ENCODE results near the gene ABTB2.

Gene ABTB2

GRCh38 chr11:34209809-34210208 lies 148.0 kb downstream of the ABTB2 start:
- DNase-seq (ENCODE audit: low read depth), result no peak

DNA sequence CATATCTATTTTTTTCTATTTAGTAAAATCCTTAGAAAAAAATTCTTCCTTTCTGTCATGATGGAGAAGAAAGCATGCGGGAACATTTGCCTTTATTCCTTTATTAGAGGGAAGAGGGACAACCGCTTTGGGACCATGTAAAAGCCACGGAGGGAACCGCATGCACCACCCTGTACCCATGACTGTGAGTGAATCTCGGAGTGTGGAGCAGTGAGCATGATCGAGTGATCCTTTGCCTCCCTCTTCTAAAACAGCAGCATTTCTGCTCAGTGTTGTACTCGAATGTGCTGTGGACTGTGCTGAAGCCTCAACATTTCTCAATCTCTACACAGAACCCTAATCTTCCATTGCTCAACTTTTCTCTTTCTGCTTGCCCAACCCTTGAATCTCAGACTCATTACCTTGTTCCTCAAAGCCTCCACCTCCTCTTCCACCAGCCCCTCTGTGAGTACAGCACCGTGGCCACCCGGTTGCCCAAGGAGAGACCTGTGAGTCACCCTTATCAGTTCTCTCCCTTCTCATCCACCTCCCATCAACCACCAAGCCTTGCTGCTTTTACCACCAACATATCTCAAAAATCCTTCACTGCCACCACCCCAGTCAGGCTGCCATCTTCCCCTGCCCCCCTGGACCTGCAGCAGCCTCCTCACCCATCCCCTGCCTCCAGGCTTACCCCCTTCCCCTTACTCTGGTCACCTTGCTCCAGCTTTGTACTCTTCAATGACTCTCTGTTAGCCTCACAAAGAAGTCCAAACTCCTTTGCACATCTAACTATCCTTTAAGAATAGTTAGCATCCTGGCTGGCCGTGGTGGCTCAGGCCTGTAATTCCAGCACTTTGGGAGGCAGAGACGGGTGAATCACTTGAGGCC lies 149.3 kb downstream of the ABTB2 start:
- no peak for DNase-seq (ENCODE audit: low read depth)

- DNase-seq (ENCODE audit: low read depth), result no peak
Measured at GRCh38 chr11:34207487-34208180, 150.2 kb downstream of the ABTB2 start.

DNA sequence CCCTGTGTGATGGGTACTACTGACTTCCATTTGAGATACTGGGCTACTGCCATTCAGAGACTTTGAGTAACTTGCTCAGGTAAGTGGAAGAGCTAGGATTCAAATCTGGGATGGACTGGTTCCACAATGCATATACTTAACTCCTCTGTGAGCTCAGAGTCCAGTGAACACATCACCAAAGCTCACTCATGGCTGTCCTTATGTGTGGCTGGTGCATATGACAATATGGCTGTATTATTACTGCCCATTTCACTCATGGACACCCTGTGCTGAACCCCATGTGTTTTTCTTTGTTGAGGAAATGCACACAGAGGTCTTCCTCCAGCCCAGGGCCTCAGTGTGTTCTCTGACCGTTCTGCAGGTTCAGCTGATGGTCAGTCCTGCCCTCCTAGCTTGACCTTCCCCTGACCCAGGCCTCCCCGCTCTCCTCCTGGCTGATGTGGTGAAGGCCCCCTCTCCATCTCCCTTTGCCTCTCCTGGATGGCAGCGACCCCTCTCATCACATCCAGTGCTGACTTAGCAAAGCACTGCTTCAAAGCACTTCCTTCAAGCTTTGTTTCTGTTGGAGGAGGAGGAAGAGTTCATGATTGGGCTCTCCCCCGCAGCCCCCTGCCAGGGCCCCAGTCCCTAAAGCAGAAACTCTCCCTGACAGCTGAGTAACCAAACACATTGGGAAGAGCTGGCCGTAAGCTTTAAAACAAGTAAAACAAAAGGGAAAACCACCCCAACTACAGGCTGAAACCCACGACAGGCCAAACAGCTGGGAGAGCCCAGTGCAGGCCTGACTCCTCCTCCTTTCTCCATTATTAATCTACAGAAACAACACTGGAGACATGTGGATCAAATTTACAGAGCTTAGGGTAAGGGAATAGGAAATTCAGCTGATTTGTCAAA lies 151.2 kb downstream of the ABTB2 start:
- DNase-seq (ENCODE audit: low read depth), result no peak

DNA sequence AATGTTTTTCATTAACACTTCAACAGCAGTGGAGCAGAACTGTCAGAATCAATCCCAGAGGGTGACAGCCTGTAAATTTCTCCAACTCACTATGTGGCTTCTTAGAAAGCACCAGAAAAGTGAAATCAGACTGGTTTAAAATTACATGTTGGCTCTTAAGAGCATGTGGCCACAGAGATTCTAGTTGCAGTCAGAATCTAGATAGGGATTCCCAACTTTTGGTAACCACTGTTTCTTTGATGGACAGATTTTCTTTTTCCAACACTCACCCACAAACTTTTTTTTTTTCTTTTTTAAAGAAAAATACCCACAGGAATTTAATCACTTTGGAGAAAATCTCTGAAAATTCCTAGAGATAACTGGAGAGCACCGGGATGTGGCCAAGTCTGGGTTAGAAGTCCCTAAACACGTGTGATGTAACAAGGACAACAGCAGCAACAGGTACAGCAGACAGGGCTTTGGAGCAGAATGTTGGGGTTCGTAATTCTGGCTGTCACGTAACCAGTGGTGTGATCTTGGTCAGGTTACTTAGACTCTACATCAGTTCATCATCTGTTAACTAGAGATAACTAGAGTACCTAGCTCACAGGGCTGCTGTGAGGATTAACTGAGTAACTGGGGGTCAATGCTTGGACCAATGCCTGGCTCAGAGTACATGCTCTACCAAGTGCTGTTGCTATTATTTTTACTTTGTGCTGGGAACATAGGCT lies 152.3 kb downstream of the ABTB2 start:
- no peak for DNase-seq (ENCODE audit: low read depth)

- DNase-seq (ENCODE audit: low read depth), result no peak
Measured at GRCh38 chr11:34204396-34205279, 153.2 kb downstream of the ABTB2 start.

DNA sequence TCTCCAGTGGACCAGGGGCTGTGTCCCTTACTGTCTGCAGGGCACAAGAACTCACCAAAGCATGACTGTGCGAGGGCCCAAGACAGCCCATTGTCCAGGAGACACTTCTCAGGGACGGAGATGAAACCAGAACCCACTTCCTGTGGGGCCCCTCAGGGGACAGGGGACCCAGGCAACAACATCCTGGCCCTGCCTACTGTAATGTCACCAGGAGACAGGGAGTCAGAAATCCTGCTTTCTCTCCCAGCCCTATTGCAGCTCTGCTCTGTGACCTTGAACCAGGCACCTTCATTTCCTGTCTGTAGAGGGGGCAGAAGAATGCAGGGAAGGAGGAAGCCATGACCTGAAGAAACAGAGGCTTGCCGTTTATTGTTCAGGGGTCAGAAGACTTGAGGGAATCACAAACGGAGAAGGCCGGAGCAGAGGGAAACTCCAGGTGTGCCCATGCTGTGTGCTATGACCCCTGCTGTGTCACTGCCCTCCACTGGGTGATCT lies 154.4 kb downstream of the ABTB2 start:
- DNase-seq (ENCODE audit: low read depth), result no peak

DNA sequence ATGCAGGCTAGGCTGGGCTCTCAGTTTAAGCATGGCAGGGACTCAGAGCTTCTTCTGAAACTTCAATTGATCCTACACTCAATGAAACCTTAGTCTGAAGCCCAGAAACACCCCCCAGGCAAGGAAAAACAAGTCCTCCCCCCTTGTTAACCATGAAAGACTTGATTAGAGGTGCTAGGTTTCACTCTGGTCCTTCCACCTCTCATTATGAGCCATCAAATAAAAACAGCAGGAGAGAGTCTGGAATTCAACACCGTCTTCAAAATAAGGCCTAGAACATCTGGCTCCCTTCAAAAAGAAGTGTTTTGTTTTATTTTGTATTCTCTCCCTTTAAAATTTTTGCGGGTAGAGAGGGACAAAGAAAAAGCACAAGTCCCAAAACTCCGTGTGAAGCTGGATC lies 156.7 kb downstream of the ABTB2 start:
- DNase-seq (ENCODE audit: low read depth), result no peak

DNA sequence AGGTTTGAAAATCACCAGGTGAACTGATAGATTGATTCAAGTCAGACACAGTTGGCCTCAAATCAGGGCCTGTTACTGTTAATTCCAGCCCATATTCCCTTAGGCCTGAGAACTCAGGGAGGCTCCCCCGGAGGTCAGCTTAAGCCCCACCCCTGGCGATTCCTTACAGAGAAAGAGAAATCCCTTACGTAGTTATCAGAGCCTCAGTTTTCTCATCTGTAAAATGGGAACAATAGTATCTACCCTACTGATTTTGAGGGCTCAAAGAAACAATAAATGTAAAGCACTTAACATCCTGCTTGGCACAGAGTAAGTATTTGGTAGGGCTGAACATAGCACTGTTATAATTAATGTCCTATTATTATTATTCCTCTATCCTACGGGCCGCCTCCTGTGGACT lies 158.3 kb downstream of the ABTB2 start:
- DNase-seq (ENCODE audit: low read depth), result no peak

GRCh38 chr11:34198523-34198922 lies 159.3 kb downstream of the ABTB2 start:
- no peak for DNase-seq (ENCODE audit: low read depth)

GRCh38 chr11:34197256-34197655 lies 160.6 kb downstream of the ABTB2 start:
- DNase-seq (ENCODE audit: low read depth), result no peak

- DNase-seq (ENCODE audit: low read depth), result no peak
Measured at GRCh38 chr11:34194576-34195335, 163.1 kb downstream of the ABTB2 start.

- DNase-seq (ENCODE audit: low read depth), result no peak
Measured at GRCh38 chr11:34192481-34193401, 165.1 kb downstream of the ABTB2 start.

DNA sequence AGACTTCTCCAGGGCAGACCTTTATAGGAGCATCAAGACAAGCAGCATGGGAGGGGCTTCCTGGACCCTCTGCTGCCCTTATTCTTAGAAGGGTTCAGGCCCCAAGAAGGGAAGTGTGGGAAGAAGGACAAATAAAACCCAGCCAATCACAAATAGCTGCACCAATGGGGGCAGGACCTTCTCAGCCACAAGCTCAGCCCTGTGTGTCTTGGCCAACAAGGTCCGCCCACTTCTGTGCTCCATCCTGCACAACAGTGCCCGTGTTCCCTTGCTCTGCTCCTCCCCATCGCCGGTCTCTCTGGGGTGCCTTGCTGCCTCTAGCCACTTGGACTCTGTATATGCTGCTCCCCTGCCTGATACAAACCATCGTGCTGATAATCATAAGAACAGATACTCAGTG lies 166.2 kb downstream of the ABTB2 start:
- no peak for DNase-seq (ENCODE audit: low read depth)

GRCh38 chr11:34190192-34191139 lies 167.3 kb downstream of the ABTB2 start:
- no peak for DNase-seq (ENCODE audit: low read depth)

DNA sequence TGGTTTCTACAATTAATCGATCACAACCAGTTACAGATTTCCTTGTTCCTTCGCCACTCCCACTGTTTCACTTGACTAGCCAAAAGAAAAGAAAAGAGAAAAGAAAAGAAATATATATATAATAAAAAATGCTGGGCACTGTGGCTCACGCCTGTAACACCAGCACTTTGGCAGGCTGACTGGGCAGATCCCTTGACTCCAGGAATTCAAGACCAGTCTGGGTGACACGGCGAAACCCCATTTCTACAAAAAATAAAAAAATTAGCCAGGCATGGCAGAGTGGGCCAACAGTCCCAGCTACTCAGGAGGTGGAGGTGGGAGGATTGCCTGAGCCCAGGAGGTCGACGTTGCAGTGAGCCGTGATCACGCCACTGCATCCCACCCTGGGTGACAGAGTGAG lies 168.6 kb downstream of the ABTB2 start:
- DNase-seq (ENCODE audit: low read depth), result no peak

GRCh38 chr11:34188181-34188580 lies 169.6 kb downstream of the ABTB2 start:
- no peak for DNase-seq (ENCODE audit: low read depth)

Data from T-helper 22 cell (primary cell).